Fibroblast of villous mesenchyme (primary cell): ENCODE measurements around the gene PATE3. TPM values are rescaled to one million over a fixed set of nuclear protein-coding genes. Genes with fewer than 3 reads are reported as not detected.

Experiments
- DNase-seq: peaks from one replicate; pipeline ENCODE4 v3.0.0-alpha.2; 2010; ENCODE audit warnings: low read depth
- H3K4me3 ChIP-seq: 2 replicates; pipeline ENCODE4 v1.5.1; 2011; ENCODE audit warnings: low read depth, mild to moderate bottlenecking, low read length
- total RNA-seq: library from RNA; depleted of rRNA; stranded (reverse); fragments of >200 nt; gene quantifications from 2 replicates; pipeline ENCODE4 v1.2.3, GENCODE V29; 2012
- TF ChIP-seq, protein P1 (sequence below): IDR thresholded peaks from 2 replicates; pipeline ENCODE4 v1.5.1; 2012; ENCODE audit warnings: low read depth, mild to moderate bottlenecking, low read length; ENCODE audit not compliant: insufficient read depth

Gene PATE3
- total RNA-seq, 1 donor, result not detected

GRCh38 chr11:125807909-125808308 lies 20.0 kb downstream of the PATE3 start:
- no peak for DNase-seq
- TF ChIP-seq, protein P1, sequence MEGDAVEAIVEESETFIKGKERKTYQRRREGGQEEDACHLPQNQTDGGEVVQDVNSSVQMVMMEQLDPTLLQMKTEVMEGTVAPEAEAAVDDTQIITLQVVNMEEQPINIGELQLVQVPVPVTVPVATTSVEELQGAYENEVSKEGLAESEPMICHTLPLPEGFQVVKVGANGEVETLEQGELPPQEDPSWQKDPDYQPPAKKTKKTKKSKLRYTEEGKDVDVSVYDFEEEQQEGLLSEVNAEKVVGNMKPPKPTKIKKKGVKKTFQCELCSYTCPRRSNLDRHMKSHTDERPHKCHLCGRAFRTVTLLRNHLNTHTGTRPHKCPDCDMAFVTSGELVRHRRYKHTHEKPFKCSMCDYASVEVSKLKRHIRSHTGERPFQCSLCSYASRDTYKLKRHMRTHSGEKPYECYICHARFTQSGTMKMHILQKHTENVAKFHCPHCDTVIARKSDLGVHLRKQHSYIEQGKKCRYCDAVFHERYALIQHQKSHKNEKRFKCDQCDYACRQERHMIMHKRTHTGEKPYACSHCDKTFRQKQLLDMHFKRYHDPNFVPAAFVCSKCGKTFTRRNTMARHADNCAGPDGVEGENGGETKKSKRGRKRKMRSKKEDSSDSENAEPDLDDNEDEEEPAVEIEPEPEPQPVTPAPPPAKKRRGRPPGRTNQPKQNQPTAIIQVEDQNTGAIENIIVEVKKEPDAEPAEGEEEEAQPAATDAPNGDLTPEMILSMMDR, result no peak
- H3K4me3 ChIP-seq, result no peak overlapping the region

- TF ChIP-seq, protein P1, result no peak
- H3K4me3 ChIP-seq, result no peak within 1 kb of the TSS
- DNase-seq, result no peak
Measured at GRCh38 chr11:125833016-125833415, 45.1 kb downstream of the PATE3 start, which contains the start of gene PATE4. TSS of gene PATE4 (plus strand) at chr11:125833316. CDS start at chr11:125833360, 44 bp downstream.

GRCh38 chr11:125835748-125836147 lies 47.8 kb downstream of the PATE3 start:
- DNase-seq, result no peak
- TF ChIP-seq, protein P1, result no peak

More at GRCh38 chr11:125835748-125836147, 47.8 kb downstream of the PATE3 start:
- H3K4me3 ChIP-seq, result no peak overlapping the region

Other genes with a start within 250 kb of the PATE3 start
- gene EI24, start 218.7 kb upstream of the PATE3 start, total RNA-seq, result 69.3 and 111 TPM in 2 replicates
- gene STT3A, start 195.3 kb upstream of the PATE3 start, total RNA-seq, result 216 and 383 TPM in 2 replicates
- 31.9 and 53.1 TPM in 2 replicates for gene CHEK1, start 163.0 kb upstream of the PATE3 start, total RNA-seq
- not detected in 2 replicates for gene ACRV1, start 107.3 kb upstream of the PATE3 start, total RNA-seq
- not detected in 2 replicates for gene PATE1, start 41.8 kb upstream of the PATE3 start, total RNA-seq
- gene PATE2, start 9.3 kb upstream of the PATE3 start, total RNA-seq, result 0.32 TPM in 1 of 2 replicates, not detected in the other
- gene PATE4, start 45.2 kb downstream of the PATE3 start, total RNA-seq, result not detected in 2 replicates
- gene HYLS1, start 99.5 kb downstream of the PATE3 start, total RNA-seq, result 7.1 and 10.4 TPM in 2 replicates
- 10.4 and 10.6 TPM in 2 replicates for gene PUS3, start 115.1 kb downstream of the PATE3 start, total RNA-seq
- gene DDX25, start 116.4 kb downstream of the PATE3 start, total RNA-seq, result not detected in 2 replicates
- not detected in 2 replicates for gene VSIG10L2, start 157.9 kb downstream of the PATE3 start, total RNA-seq